Measurements from ENCODE around the gene TMEM167B. TPM values are rescaled to one million over a fixed set of nuclear protein-coding genes. Genes with fewer than 3 reads are reported as not detected.
A peak's percentile ranks its signal among the peaks of the same experiment; 100 is the strongest.

The TMEM167B gene
- polyA plus RNA-seq, 1 of the 3 experiments (the other 2 are of a cell fraction), result 12.7 TPM

DNA sequence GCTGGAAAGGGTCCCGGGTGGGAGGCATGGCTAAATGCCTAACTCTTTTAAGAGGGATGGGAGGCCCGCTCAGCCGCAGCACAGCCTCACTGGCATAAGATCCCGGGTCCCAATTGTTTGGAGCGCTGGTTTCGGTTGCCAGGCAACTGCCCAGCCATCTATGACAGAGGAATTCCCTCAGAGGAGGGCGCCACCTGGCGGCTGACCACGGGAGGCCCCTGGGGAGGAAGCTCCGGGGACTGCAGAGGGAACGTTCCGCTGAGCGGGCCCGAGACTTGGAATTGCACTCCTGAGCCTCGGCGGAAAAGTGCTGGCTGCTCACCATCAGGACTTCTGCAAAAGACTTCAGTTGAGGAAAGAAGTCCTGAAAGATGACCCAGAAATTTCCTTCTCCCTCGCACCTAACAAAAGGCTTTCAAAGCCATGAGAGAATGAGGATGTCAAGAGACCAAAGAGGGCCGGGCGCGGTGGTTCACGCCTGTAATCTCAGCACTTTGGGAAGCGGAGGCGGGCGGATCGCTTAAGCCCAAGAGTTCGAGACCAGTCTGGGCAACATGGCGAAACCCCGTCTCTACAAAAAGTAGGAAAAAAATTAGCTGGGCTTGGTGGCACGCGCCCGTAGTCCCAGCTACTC lies 22.2 kb downstream of the TMEM167B start (continued):
- peak; percentile 96 for TF ChIP-seq CTCF (IDR thresholded peaks at IDR 0.05)
- TF ChIP-seq NFIC (IDR thresholded peaks at IDR 0.05; ENCODE audit: borderline replicate concordance), result no peak
- TF ChIP-seq RCOR1 (IDR thresholded peaks at IDR 0.05; ENCODE audit: low read length), result peak; percentile 55; the same call in 1 of the 2 replicates
- 0 out of 2 replicates have a peak, but pooled peaks have one; percentile 15 for TF ChIP-seq REST (IDR thresholded peaks at IDR 0.05; ENCODE audit: low read depth, low read length)
- no peak for TF ChIP-seq JUND (IDR thresholded peaks at IDR 0.05)
- TF ChIP-seq RXRA (IDR thresholded peaks at IDR 0.05; ENCODE audit: borderline replicate concordance, low read depth), result no peak
- peak; percentile 74 for TF ChIP-seq RAD21 (IDR thresholded peaks at IDR 0.05; ENCODE audit: low read length)
- no peak for TF ChIP-seq TEAD4 (IDR thresholded peaks at IDR 0.05; ENCODE audit: borderline replicate concordance, insufficient read depth)
- TF ChIP-seq SMC3 (IDR thresholded peaks at IDR 0.05; ENCODE audit: low read depth, low read length), result peak; percentile 67
- TF ChIP-seq GABPA (IDR thresholded peaks at IDR 0.05; ENCODE audit: low read depth), result no peak
- TF ChIP-seq PBX3 (IDR thresholded peaks at IDR 0.05), result no peak
- no peak for TF ChIP-seq GATA2 (CRISPR knock-in tag; IDR thresholded peaks at IDR 0.05)
- peak; percentile 29 for TF ChIP-seq CHD2 (IDR thresholded peaks at IDR 0.05; ENCODE audit: low read length, partially characterized antibody)

Measured in SK-N-SH (cell line).